Mesendoderm (in vitro differentiated cells): ENCODE results near the gene TNF.

Source experiments
- DNase-seq: peaks from one replicate; pipeline ENCODE4 v3.0.0; 2013
- H2AK5ac ChIP-seq: 2 replicates; pipeline ENCODE4 v1.6.1; 2013; ENCODE audit warnings: low read length, inconsistent platforms
- H2BK120ac ChIP-seq: 2 replicates; pipeline ENCODE4 v1.6.1; 2013; ENCODE audit warnings: low read depth, mild to moderate bottlenecking, low read length, moderate library complexity, mixed read lengths
- H2BK15ac ChIP-seq: replicated peaks from 2 replicates; pipeline ENCODE4 v1.6.1; 2013; ENCODE audit warnings: low read depth, mild to moderate bottlenecking, moderate library complexity
- H2BK5ac ChIP-seq: 2 replicates; pipeline ENCODE4 v1.6.1; 2013; ENCODE audit warnings: low read length, inconsistent platforms
- H3K18ac ChIP-seq: 2 replicates; pipeline ENCODE4 v1.6.1; 2013; ENCODE audit warnings: mild to moderate bottlenecking, low read length, mixed read lengths
- H3K23ac ChIP-seq: one replicate; pipeline ENCODE4 v1.6.1; 2013; ENCODE audit warnings: low read length
- H3K27ac ChIP-seq: 2 replicates; pipeline ENCODE4 v1.5.1; 2013; ENCODE audit warnings: low read depth, mild to moderate bottlenecking, inconsistent platforms, low read length, moderate library complexity
- H3K27me3 ChIP-seq: 2 replicates; pipeline ENCODE4 v1.6.1; 2013; ENCODE audit warnings: low read length, control low read depth, mild to moderate bottlenecking, inconsistent platforms; ENCODE audit not compliant: insufficient read depth, poor library complexity
- H3K36me3 ChIP-seq: 2 replicates; pipeline ENCODE4 v1.6.1; 2013; ENCODE audit warnings: low read length, inconsistent platforms; ENCODE audit not compliant: control insufficient read depth, insufficient read depth
- H3K4ac ChIP-seq: one replicate; pipeline ENCODE4 v1.6.1; 2013; ENCODE audit warnings: low read depth, mild to moderate bottlenecking, low read length, moderate library complexity
- H3K4me1 ChIP-seq: 2 replicates; pipeline ENCODE4 v1.6.1; 2013; ENCODE audit warnings: low read depth, low read length, inconsistent platforms; ENCODE audit not compliant: control insufficient read depth
- H3K4me2 ChIP-seq: 2 replicates; pipeline ENCODE4 v1.6.1; 2013; ENCODE audit warnings: low read length
- H3K4me3 ChIP-seq: 2 replicates; pipeline ENCODE4 v1.5.1; 2013; ENCODE audit warnings: mild to moderate bottlenecking, low read length
- H3K56ac ChIP-seq: one replicate; pipeline ENCODE4 v1.6.1; 2013; ENCODE audit warnings: low read length
- H3K79me1 ChIP-seq: 2 replicates; pipeline ENCODE4 v1.6.1; 2013; ENCODE audit warnings: low read length, inconsistent platforms
- H3K79me2 ChIP-seq: 2 replicates; pipeline ENCODE4 v1.6.1; 2013; ENCODE audit warnings: mild to moderate bottlenecking, low read length; ENCODE audit not compliant: control insufficient read depth, insufficient read depth
- H3K9ac ChIP-seq: 2 replicates; pipeline ENCODE4 v1.6.1; 2013; ENCODE audit warnings: low read length, inconsistent platforms
- H4K5ac ChIP-seq: one replicate; pipeline ENCODE4 v1.6.1; 2013; ENCODE audit warnings: low read length
- H4K8ac ChIP-seq: one replicate; pipeline ENCODE4 v1.6.1; 2013; ENCODE audit warnings: low read depth, mild to moderate bottlenecking, control low read depth, low read length, moderate library complexity
- WGBS: extraction: QIAGEN DNeasy Blood & Tissue Kit; methylation state at CpG from one replicate; pipeline ENCODE4 v1.1.7; 2013; ENCODE audit warnings: low lambda C conversion rate, missing lambda C conversion rate; ENCODE audit not compliant: insufficient coverage; ENCODE audit errors: extremely low coverage; 5-methylcytosine and 5-hydroxymethylcytosine counted together

The TNF gene

DNA sequence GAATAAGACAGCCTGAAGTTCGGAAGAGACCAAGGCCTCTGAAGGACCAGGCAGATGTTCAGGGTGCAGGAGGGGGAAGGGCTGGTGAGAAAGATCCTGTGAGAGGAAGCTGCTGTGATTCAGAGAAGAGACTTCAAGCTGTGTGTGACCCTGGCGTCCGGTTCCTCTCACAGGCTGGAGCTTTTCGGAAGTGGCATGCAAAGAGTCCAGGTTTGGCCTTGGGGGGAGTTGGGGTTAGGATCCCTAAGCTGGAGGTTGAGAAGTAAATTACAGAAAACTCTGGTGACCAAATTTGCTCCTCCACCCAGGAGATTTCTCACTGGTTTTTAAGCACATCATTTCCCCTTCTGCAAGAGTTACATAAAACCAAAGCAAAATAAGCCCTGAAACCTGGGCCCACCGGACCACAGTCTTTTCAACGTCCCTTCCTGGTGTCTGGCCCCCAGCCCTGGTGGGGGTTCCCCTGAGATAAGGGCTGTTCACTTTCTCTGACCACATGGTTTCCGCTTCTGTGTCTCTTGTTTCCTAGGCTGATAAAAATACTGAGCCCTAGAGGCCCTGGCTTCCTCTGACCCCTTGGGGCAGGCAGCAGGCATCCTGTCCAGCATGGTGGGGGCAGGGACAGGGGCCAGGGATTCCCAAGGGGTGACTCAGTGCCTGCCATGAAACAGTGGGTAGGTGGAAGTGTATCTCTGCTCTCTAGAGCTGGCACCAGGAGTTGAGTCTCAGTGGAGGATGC lies 15.2 kb upstream of the TNF start:
- Histone ChIP-seq H3K18ac (no peak overlapping the region), H3K9ac (no peak overlapping the region), H3K4me1 (peaks cover 7% of the 10 kb centered on the region), H3K36me3 (peaks cover 6% of the 10 kb centered on the region), H3K23ac (no peak overlapping the region), H2AK5ac (no peak overlapping the region), H3K56ac (peak overlapping the region; percentile 0), H4K8ac (no peak overlapping the region), H3K4ac (no peak overlapping the region), H3K4me3 (no peak overlapping the region), H3K27ac (peak overlapping the region; percentile 26), H4K5ac (no peak overlapping the region), H2BK5ac (peak overlapping the region; percentile 67), H3K4me2 (no peak overlapping the region), H2BK15ac (no peak overlapping the region), H2BK120ac (peak overlapping the region; percentile 7), H3K27me3 (no peaks in the 10 kb centered on the region), H3K79me2 (no peaks in the 10 kb centered on the region), H3K79me1 (no peaks in the 10 kb centered on the region)
- peak; percentile 83 for DNase-seq
- no CpG with 5 or more reads among the region's 7 CpGs for WGBS

- Histone ChIP-seq H3K56ac (no peak overlapping the region), H2BK5ac (no peak overlapping the region), H3K23ac (no peak overlapping the region), H4K5ac (no peak overlapping the region), H3K27me3 (no peaks in the 10 kb centered on the region), H3K4me3 (no peak overlapping the region), H3K36me3 (peaks cover 6% of the 10 kb centered on the region), H3K4me1 (peaks cover 7% of the 10 kb centered on the region), H2BK15ac (no peak overlapping the region), H3K4me2 (no peak overlapping the region), H2BK120ac (no peak overlapping the region), H4K8ac (no peak overlapping the region), H3K18ac (no peak overlapping the region), H3K4ac (no peak overlapping the region), H2AK5ac (no peak overlapping the region), H3K79me1 (no peaks in the 10 kb centered on the region), H3K79me2 (no peaks in the 10 kb centered on the region), H3K27ac (no peak overlapping the region), H3K9ac (no peak overlapping the region)
- DNase-seq: no peak
These were observed 14.7 kb upstream of the TNF start for GRCh38 chr6:31560697-31561058.

DNA sequence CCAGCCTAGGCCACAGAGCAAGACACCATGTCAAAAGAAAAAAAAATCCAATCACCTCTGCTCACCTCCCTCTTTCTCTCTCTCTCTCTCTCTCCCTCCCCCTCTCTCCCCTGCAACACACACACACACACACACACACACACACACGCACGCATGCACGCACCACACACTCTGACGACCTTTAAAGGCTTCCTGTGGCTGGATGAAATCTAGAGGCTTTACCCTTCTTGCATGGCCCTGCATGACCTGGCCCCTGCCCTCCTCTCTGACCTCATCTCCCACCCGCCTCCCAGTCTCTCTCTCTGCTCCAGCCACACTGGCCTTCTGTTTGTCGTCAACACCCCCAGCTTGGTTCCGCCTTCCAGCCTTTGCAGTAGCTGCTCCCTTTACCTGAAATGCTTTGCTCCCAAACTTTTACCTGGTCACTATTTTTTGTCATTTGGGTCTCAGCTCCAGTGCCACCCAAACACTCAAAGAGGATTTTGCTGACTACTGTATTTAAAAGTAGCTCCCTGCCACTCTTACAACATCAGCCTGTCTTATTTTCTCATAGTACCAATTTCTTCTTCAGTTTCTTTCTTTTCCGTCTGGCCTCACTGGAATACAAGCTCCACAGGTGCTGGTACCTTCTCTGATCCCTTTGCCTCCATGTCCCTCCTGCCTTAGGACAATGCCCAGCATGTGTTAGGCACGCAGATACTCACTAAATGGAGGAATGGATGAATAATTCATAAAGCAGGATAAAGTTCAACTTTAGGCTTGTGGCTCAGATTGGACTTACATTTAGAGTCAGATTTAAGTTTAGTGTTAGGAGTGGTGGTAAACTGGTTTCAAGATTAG lies 7.6 kb upstream of the TNF start:
- Histone ChIP-seq H3K9ac (no peak overlapping the region), H3K4me3 (no peak overlapping the region), H3K4me2 (no peak overlapping the region), H3K4ac (no peak overlapping the region), H2BK5ac (no peak overlapping the region), H4K8ac (no peak overlapping the region), H4K5ac (no peak overlapping the region), H3K4me1 (no peaks in the 10 kb centered on the region), H3K23ac (no peak overlapping the region), H3K18ac (no peak overlapping the region), H3K36me3 (no peaks in the 10 kb centered on the region), H2BK120ac (no peak overlapping the region), H3K56ac (no peak overlapping the region), H3K79me2 (no peaks in the 10 kb centered on the region), H2AK5ac (no peak overlapping the region), H2BK15ac (no peak overlapping the region), H3K27ac (no peak overlapping the region), H3K27me3 (no peaks in the 10 kb centered on the region), H3K79me1 (no peaks in the 10 kb centered on the region)
- DNase-seq: peak; percentile 67
- no CpG with 5 or more reads among the region's 9 CpGs for WGBS

DNA sequence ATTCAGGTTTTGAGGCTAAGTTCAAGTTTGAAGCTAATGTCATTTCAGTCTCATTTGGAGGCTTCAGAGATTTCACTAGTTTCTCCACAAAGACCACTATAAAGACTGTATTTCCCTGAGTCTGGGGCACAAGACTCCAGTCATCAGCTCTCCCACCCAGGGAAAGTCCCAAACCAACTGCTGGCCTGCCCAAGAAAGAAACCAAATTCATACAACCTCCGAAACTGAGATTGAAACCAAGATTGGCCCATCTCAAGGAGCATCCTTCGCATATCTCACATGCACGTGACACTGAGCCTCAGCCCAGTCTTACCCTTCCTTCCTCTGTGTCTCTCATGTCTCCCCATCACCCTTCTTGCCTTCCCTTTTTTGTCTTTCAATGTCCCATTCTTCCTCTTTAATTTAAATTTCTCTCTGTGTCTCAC lies 6.8 kb upstream of the TNF start:
- no peak overlapping the region for H4K5ac ChIP-seq
- H3K27me3 ChIP-seq: no peaks in the 10 kb centered on the region
- no peak overlapping the region for H2BK120ac ChIP-seq
- H3K4me1 ChIP-seq: no peaks in the 10 kb centered on the region
- DNase-seq: no peak
- H3K79me2 ChIP-seq: no peaks in the 10 kb centered on the region
- no peak overlapping the region for H2AK5ac ChIP-seq
- H3K4me2 ChIP-seq: no peak overlapping the region
- H3K18ac ChIP-seq: no peak overlapping the region
- H3K27ac ChIP-seq: no peak overlapping the region
- no peak overlapping the region for H2BK5ac ChIP-seq
- no peak overlapping the region for H4K8ac ChIP-seq
- no peak overlapping the region for H3K4ac ChIP-seq
- WGBS: no CpG with 5 or more reads among the region's 3 CpGs
- no peak overlapping the region for H3K9ac ChIP-seq
- no peak overlapping the region for H2BK15ac ChIP-seq
- H3K23ac ChIP-seq: no peak overlapping the region
- H3K36me3 ChIP-seq: no peaks in the 10 kb centered on the region
- no peaks in the 10 kb centered on the region for H3K79me1 ChIP-seq
- H3K56ac ChIP-seq: no peak overlapping the region
- H3K4me3 ChIP-seq: no peak overlapping the region

GRCh38 chr6:31569861-31570536 lies 5.4 kb upstream of the TNF start:
- H3K4me1 ChIP-seq: no peaks in the 10 kb centered on the region
- H3K23ac ChIP-seq: no peak overlapping the region
- WGBS: no CpG with 5 or more reads among the region's 1 CpG
- no peak overlapping the region for H2BK5ac ChIP-seq
- no peak overlapping the region for H3K9ac ChIP-seq
- H4K5ac ChIP-seq: no peak overlapping the region
- no peaks in the 10 kb centered on the region for H3K79me2 ChIP-seq
- no peak overlapping the region for H3K27ac ChIP-seq
- no peaks in the 10 kb centered on the region for H3K36me3 ChIP-seq
- no peak overlapping the region for H3K4ac ChIP-seq
- no peak overlapping the region for H4K8ac ChIP-seq
- no peaks in the 10 kb centered on the region for H3K27me3 ChIP-seq
- H3K56ac ChIP-seq: no peak overlapping the region
- H3K18ac ChIP-seq: no peak overlapping the region
- H3K4me2 ChIP-seq: no peak overlapping the region
- no peak for DNase-seq
- no peak overlapping the region for H2BK15ac ChIP-seq
- H2BK120ac ChIP-seq: no peak overlapping the region
- no peak overlapping the region for H3K4me3 ChIP-seq
- H3K79me1 ChIP-seq: no peaks in the 10 kb centered on the region
- H2AK5ac ChIP-seq: no peak overlapping the region
